ENCODE data around the gene NRP1.
A peak's percentile ranks its signal among the peaks of the same experiment; 100 is the strongest.

Gene NRP1

DNA sequence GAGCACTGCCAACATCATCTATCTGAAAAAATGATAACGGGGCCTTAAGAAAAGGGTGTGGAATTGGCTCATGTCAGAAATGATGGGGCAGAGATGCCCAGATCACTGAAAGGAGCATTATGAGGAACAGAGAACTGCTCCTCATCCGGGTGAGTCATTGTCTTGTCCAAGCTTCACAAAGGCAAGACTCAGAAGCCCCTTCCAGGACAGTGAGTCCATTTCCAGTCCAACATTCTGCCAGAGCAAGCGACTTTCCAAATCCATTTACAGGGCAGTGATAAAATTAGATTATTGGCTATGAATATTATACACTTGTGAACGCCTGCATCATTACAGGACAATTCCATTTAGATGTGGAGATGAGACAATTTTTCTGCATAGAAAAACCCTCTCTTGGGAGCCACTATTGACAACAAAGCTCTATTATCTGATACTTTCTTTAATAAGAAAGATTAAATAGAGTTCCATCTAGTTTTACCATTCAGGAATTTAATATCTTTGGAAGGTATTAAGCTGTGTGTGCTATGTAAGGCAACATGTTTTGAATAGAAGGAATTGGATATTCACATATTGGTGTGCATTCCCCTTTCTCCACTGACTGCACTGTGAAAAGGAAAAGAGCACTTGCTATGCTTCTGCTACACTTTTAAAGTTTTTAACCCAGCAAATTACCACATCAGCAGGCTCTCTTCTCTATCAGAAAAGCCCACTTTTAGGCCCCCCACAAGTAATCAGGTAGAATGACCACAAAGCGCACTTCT, 159.6 kb downstream of the NRP1 start:
- no peak for DNase-seq

DNA sequence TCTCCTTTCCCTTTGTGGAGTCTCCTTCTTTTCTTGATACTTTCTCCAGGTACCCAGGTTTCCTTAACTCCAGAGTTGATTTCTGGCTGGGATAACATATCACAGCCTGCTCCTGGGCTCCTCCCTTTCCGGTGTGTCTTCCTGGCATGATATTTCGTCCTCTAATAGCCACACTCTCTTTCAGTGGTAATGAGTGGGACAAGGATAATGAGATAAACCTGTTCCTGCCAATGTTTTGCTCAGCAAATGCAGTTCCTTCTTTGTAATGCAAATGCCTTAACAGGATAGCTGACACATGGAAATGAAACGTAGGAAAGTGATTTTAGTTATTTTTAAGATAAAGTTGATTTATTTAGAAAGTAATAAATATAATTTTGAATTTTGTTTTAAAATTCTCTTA, 168.6 kb downstream of the NRP1 start:
- DNase-seq = no peak

DNA sequence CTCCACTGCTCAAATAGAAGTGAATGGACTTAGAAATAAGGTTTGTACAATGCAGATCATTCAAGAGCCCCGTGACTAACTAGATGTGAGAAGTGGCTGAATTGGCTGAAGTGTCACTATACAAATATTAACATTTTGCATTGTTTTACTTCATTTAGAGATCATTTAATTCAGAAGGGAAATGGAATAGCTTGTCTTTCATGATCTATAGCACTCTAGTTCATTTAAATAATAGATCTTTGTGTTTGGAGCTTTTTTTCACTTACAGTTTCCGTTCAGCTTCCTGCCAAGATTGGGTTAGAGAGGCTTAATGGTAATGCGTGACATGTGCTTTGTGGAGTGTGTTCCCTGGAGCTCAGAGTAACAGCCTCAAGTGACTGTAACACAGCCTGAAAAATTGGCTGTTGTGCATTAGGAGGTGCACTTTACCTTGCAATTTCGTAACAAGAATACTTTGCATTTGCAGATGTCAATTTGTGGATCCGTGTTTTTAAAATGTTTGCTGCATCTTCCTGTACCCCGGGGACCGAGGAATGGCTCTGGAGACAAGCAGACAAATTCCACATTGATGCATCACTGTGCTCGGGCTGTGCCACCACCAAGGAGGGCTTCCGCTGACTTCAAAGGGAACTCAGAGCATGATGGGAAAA, 170.3 kb downstream of the NRP1 start:
- DNase-seq = no peak

DNA sequence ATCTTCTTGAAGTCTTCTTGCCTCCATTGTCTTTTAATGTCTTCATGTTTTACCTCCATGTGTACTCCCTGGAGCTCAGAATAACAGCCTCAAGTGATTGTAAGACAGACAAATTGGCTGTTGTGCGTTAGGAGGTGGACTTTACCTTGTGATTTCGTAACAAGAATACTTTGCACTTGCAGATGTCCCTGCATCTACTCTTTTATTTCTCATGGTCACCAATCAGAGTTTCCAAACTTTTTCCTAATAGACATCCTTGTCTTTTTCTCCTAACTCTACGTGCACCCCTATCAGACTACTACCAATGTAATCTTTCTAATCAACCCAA, 172.3 kb downstream of the NRP1 start:
- no peak for DNase-seq

DNA sequence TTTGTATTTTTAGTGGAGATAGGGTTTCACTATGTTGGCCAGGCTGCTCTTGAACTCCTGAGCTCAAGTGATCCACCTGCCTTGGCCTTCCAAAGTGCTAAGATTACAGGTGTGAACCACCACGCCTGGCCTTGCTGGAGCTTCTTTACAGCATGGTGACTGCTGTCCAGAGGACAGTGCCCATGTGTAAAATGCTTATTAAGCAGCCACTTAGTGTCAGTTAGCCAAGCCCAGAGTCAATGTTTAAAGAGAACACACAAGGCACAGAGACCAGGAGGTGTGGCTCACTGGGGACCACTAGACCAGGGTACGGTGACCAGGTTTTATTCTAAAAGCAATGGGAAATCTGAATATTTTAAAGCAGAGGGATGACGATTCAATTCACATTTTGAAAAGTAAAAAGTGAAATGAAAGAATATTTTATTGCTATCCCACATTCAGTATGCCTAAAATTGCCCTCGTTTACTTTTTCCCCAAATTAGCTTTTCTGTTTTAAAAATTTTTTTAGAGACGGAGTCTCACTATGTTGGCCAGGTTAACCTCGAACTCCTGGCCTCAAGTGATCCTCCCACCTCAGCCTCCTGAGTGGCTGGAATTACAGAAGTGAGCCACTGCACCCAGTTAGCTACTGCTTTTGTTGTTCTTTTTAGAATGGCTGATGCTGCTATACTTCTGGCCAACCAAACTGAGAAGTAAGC, 172.8 kb downstream of the NRP1 start:
- DNase-seq = no peak

DNA sequence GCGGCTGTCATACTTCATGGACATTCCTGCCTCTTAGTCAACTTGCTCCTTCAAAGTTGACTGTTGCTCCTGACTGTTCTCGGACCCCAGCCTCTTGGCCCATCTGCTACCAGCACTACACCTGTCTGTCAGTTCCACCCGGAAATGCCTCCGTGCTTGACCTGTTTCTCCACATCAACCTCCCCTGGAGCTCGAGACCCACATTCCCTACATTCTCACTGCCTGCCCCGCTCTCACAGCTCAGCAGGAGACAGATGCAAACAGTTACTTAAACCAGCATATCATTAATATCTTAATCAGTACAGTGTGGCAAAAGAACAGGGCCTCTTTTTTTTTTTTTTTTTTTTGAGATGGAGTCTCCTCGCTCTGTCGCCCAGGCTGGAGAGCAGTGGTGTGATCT, 174.3 kb downstream of the NRP1 start:
- DNase-seq = no peak

DNA sequence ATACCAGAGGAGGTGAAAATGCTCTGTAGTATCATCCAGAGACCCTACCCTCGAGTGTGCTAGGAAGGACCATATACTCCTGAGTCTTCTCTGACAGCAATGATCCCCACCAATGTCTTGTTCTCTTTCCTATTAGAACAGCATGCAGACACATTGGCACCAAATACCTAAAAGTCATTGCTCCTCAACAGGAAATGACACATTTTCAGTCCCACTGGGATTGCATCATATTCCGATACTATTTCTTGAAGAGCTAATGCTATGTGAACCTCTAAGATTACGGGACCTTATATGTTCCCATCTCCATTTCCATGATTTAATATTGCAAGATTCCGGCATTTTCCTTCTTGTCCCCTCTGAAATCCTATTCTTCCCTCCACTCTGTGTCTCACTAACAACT, 177.4 kb downstream of the NRP1 start:
- DNase-seq = no peak

DNA sequence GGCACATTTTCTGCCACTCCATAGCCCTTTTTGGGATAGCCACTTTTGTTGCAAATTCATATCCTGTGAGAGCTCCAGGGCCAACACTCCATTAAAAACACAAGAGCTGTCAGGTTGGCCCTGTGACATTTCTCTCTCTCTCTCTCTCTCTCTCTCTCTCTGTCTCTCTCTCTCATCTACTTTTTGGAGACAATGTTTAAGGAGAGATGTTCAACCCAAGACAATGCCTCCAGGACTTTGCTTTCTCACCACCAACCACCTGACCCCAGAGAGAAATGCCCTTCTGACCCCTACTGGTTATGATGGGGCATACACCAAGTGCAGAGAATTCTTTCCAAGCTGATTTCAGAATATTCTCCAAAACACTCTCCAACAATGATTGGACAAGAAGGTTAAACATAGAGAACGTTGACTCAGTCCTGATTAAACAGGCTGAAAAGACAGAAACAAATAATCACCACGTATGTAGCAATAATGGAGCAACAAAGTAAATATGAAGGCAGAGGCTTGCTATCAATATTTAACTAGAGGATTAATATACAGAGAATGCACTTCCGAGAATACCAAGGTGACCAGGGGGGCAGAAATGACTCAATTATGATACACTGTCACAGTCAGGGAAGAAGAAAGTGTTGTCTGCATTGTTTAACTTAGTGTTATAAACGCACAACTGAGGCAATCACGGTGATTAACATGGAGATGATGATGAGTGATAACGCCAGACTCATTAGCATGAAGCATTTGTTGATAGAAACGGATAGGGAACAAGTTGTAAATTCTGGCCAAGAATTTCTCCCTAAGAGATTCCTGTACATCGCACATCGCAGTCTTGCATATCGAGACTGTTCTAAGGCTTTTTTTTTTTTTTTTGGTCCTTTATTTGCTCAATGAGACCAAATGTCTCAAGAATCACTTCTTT, 178.5 kb downstream of the NRP1 start:
- DNase-seq = peak; percentile 56

DNA sequence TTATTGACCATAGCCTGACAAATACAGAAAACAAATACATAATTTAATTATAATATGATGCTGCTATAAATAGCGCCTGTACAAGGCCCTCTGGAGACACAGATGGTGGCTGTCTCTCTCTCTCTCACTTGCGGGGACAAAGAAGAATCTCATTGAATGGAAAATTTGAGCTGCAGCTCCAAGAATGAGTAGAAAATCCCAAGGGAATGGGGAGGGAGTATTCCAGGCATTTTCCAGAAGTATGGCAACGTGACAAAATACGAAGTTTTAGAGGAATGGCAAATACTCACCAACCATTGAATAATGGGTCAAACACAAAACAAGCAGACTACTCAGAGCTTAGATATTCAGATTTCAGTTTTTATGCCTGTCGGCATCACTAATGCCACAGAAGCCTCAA, 179.9 kb downstream of the NRP1 start:
- no peak for DNase-seq

DNA sequence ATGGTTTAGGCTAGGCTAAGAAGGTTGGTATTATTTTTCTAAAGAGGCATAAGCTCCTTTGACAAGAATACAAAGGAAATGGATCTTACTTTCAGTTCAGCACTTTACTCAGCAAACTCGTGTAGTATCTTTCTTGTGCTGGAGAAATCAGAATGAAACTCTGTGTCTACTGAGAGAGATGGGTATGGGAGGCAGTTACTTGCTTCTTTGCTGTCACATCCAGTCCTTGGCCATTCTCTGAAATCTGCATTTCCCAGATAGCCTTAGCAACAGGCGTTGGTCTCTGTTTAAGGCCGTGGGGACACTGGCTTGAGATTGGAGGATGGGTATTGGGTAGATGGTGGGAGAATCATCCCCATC, 180.5 kb downstream of the NRP1 start:
- no peak for DNase-seq

DNA sequence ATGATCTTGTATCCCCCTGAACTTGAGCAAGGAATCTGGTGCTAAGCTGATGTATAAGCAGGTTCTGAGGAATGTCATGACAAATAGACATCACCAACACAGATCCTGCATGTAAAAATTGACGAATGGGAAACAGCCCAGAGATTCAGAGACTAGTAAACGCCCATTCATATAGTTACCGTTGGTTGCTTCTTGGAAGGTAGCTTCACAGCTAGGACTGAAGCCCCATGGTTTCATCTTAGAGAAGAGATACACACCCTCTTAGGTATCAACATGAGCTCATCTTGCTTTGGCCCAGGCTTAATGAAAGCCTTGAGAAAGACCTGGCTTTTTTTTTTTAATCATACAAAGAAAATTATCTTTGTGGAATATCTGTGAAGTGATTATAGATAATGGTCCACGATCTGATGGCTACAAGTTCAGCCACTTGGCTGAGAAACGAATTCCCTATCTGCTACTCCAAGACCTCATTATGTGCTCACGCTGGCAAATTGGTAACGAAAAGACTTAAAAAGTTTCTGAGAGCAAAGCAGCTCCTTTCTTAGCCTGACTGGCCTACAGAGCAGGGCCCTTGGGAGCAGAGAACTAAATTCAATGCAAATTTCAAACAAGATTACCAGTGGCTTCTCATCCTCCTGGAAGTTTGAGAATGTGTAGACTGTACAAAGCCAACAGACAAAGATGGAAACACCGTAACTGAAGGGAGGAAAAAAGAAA, 181.1 kb downstream of the NRP1 start:
- DNase-seq = no peak

DNA sequence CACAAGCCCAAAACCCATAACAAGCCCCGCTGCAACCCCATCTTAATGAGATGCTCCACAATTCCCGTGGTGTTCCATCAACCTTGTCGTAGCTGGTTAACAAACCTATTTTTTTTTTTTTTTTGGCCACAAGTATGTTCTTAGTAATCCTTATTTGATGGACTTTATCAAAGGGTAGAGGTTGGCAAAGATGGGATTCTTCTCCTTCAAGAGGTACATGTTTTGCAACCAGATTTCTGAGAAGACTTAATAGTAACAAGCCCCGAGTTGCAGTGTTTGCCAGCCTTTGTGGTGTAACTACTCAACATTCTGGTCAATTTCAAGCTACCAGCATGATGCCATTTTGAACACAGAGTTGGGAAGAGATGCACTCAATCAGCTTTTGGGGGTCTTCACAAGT, 181.7 kb downstream of the NRP1 start:
- DNase-seq = no peak

DNA sequence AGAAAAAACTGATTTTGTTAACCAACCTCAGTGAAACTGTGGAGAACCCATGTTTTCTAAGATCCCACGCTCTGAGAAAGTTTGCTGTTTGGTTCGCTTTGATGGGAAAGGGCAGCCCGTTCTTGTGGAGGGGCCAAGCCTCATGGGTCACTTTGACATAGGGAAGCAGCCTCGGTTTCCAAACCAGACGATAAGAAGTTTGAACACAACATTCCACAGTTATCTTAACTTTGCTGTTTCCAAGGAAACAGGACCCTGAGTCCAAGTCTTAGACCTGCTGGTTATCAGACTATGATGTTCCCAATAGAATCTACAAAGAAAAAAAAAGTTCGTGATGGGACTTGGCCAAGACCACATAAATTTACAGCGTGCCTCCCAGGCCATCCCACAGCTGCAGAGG, 182.3 kb downstream of the NRP1 start:
- DNase-seq = no peak

DNA sequence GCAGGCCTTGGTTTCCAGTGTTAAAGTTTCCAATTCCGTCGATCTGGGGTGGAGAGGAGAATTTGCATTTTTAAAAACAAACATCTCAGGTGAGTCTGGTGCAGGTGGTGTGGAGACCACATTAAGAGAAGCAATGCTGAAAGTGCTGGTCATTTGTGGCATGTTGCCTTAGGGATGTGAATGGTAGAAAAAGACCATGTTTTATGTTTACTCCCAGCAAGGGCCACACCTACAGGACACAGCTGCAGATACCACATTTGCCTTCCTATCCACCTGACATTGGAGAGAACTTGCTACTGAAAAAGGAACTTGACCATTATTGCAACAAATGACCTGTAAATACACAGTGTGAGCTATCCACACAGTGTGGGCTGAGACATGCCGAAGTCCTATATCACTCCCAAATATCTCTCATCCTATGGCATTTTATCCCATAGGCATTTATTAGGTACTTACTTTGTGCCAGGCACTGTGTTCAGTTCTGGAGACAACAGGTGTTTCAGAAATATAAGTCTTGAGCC, 183.1 kb downstream of the NRP1 start:
- no peak for DNase-seq

DNA sequence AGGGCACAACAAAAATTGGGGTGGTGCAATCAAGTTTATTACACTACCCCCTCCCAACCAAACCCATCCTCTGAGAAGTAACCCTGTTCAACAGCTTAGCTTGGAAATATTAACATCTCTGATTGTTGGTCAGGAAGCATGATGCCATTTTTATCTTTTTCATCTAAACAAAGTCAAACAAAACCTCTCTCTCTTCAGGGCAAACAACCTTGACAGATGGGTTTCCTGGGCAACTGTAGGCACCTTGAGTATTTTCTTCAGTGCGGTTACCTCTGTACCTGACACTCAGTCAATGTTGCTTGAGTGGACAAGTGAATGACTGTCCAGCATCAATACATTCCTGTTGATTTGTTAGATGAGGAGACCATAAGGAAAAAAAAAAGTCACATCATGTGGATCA, 183.6 kb downstream of the NRP1 start:
- no peak for DNase-seq

DNA sequence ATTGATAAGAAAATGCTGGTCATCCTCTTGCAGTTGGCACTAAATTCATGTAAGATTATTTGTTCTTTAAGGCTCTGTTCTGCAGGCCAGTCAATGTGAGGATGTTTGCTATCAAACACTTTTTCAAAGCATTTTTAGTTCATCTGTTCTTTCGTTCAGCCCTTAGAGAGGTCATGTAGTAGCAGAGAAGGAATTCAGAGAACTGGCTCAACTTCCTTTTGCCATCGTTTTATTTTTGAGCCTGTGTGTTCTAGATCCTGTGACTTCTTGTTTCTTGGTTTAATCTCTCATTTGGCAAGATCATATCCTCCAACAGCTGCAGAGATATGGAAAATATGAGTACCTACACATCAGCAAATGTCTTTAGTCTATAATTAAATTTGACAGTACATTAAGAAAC, 184.3 kb downstream of the NRP1 start:
- DNase-seq = no peak

DNA sequence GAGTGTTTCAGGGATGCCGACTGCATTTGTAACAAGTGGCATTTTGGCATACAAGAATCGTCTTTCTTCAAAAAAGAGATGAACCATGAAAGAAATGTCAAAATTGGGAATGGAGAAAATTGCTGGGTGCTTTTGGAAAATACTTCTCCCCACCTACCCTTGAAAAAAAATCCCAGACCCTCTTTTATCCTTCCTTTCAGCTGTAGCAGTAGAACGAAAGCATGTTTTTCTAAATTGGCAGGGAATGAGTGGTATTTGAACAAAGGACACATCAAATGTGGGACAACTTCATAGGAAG, 187.5 kb downstream of the NRP1 start:
- DNase-seq = no peak

DNA sequence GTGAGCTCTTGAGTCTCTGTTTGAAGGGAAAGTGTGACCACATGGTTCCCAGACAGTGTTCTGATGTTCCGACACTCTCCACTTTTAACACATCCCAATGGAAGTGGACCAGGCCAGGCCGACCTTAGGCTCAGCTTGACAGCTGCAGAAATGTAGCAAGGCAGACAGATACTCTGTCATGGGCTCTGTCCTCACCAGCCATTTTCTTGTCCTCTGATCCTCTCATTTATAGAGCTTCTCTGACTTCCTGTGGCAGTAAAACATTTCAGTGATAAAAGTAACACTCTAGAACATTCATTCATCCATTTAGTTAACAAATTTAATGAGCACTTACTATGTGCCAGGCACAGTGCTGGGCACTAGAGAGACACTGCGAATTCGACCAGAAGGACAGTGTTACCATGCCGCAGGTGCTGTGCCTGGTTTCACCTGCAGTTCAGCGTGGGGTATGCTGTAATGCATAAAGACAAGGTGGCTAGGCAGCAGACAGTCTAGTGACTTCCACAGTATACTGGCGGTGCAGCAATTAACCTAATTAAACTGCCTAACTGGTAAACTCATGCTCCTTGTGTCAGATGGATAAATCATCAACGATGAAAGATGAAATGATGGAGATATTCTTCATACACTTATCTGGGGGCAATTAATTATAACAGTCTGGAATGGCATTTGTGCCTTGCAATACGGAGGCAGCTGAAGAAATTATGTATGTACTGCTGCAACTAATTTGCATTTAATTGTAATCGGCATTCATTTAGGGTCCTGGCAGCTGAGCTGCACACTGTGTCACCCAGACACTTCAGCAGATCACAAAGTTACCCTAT, 188.1 kb downstream of the NRP1 start:
- DNase-seq = no peak

DNA sequence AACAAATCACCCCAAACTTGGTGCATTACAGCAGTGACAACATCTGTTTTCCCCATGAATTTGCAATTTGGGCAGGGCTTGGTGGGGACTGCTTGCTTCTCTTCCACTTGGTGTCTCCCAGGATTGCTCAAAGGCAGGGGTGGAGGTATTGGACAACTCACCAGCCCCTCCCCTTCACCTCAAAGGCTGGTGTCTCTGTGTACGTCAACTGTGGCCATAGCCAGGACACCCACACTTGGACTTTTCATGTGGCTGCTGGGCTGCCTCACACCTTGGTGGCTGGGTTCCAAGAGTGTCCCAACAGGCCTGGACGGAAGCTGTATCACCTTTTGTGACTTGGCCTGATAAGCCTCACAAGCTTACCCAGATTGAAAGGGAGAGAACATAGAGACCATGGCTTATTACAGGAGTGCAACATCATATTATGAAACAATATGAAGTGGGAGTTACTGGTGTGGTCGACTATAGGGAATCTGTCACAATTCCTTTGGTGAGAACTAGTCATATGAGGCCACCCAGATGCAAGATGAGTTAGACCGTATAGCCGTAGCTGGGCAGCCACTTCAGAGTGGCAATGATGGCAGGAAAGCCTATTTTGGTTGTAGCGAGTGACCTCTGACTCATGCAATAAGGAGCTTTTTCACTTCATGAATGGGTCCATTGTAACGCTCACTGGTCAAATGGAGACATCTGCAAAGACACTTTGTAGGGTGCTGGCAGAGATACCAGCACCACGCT, 188.8 kb downstream of the NRP1 start:
- no peak for DNase-seq

DNA sequence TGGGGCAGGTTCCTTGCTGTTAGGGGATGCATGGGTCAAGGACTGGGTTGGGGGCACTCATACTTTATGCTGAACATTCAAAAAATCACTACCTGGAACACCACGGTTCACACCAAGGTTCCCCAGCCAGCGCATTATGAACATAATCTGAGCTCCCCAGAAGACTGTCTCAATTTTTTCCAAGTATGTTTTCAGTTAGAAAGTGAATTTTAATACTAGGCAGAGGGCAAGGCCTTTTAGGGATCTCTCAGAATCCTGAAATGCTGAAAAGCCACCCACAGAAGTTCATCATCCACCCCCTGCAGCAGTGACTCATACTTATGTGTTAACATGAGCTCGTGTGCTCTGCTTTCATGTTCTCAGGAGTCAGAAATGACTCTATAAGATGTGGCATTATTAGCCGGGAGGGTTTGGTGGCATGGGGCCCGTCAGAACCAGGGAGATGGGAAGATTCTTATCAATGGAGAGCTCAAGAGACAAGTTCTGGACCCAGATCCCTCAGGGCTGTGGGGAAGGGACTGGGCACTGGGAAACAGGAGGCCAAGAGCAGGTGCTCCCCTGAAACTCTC, 191.2 kb downstream of the NRP1 start:
- DNase-seq = peak; percentile 75

DNA sequence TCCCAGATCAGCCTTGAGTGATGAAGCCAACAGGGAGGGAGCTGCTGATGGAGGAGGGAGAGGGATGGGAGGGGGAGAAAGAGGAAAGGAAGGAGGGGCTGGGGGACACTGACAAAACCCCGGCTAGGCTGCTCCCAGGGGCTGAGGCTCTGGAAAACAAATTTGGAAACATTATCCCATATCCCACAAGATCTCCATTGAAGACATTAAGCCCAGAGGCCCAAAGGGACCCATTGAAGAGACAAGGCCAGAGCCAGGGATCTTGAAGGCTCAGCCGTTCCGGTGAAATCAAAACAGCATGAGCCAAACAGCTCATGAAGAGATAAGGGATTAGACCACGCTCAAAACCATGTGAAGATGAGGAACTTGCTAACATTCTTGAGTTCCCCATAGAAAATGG, 192.2 kb downstream of the NRP1 start:
- no peak for DNase-seq

Measured in stimulated activated CD4-positive, alpha-beta T cell treated with anti-CD3 and anti-CD28 coated beads, Interleukin-4, amount 100 ng/mL, for 24 hours (primary cell).